Activated CD4-positive, alpha-beta T cell treated with anti-CD3 and anti-CD28 coated beads for 36 hours (primary cell): Measurements from ENCODE around the gene SVOPL. TPM values are rescaled to one million over a fixed set of nuclear protein-coding genes. Genes with fewer than 3 reads are reported as not detected.

ENCODE experiments used
- ATAC-seq: fragments of 200-7000 bp; cut with Tn5 transposase; one replicate; pipeline ENCODE4 v1.10.0; 2021; ENCODE audit warnings: mild to moderate bottlenecking, moderate library complexity
- CTCF ChIA-PET: fragments of 350-600 bp; sonication (Branson Sonifier 250); formaldehyde crosslinking; loops from one replicate; lab custom pipeline; 2021; ENCODE audit warnings: antibody characterized with exemption; lab: Charles Lee
- POLR2A ChIA-PET: fragments of 350-600 bp; sonication (Branson Sonifier 250); formaldehyde crosslinking; loops from one replicate; lab custom pipeline; 2021; ENCODE audit warnings: antibody characterized with exemption, inconsistent platforms; lab: Charles Lee
- DNase-seq: peaks from one replicate; pipeline ENCODE4 v3.0.0-alpha.2; 2020
- H3K27ac Mint-ChIP-seq: one replicate; pipeline ENCODE4 v1.8.0; 2021; ENCODE audit warnings: mixed read lengths
- H3K27me3 Mint-ChIP-seq: one replicate; pipeline ENCODE4 v1.8.0; 2021; ENCODE audit warnings: mixed read lengths
- H3K36me3 Mint-ChIP-seq: one replicate; pipeline ENCODE4 v1.8.0; 2021; ENCODE audit warnings: low read depth, mixed read lengths
- H3K4me1 Mint-ChIP-seq: one replicate; pipeline ENCODE4 v1.8.0; 2021; ENCODE audit warnings: mixed read lengths
- H3K4me3 Mint-ChIP-seq: one replicate; pipeline ENCODE4 v1.8.0; 2021; ENCODE audit warnings: mild to moderate bottlenecking, moderate library complexity, mixed read lengths
- H3K9me3 Mint-ChIP-seq: one replicate; pipeline ENCODE4 v1.8.0; 2021; ENCODE audit warnings: low read depth, mixed read lengths
- intact Hi-C, 2 experiments: fragments of 100-400 bp; cut with DNase I in 1 of 2; cut with micrococcal nuclease in 1 of 2; formaldehyde crosslinking; loops; one replicate each; pipeline versions ENCODE4 v1.14.2 to v1.15.1; 2022 to 2024; cut with DNase I, micrococcal nuclease
- total RNA-seq, 2 experiments: library from RNA; stranded (reverse); gene quantifications; one replicate each; pipeline ENCODE4 v1.2.3, GENCODE V29; 2021

SVOPL gene
- total RNA-seq, 2 experiments from 2014 or later: not detected

DNA sequence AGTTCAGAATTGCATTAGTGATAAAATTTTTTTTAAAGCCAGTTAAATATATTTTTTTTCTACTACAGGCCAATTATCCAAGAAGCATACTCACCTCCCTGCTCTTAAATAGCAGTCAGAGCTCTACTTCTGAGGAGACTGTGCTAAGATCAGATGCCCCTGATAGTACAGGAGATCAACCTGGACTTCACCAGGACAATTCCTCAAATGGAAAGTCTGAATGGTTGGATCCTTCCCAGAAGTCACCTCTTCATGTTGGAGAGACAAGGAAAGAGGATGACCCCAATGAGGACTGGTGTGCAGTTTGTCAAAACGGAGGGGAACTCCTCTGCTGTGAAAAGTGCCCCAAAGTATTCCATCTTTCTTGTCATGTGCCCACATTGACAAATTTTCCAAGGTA, 122.0 kb downstream of the SVOPL start:
- CTCF ChIA-PET: no interaction called here
- no peaks in the 10 kb centered on the region for H3K27me3 Mint-ChIP-seq

GRCh38 chr7:138575897-138576428, 125.2 kb downstream of the SVOPL start:
- peaks cover 4% of the 10 kb centered on the region for H3K4me1 Mint-ChIP-seq
- peaks cover 49% of the 10 kb centered on the region for H3K36me3 Mint-ChIP-seq
- ChIA-PET POLR2A (interaction anchor here (0.6 kb wide), 1 partner anchor 8 kb away, joined by 4 read pairs; no protein-coding TSS in a partner anchor), CTCF (no interaction called here)
- H3K9me3 Mint-ChIP-seq: no peaks in the 10 kb centered on the region
- intact Hi-C loops: no loop called here
- no peaks in the 10 kb centered on the region for H3K27me3 Mint-ChIP-seq
- H3K27ac Mint-ChIP-seq: no peak overlapping the region
- no peak overlapping the region for H3K4me3 Mint-ChIP-seq
- DNase-seq (no peak), ATAC-seq (no peak)

More for the DNA sequence above, 122.0 kb downstream of the SVOPL start:
- Mint-ChIP-seq H3K4me3 (no peak overlapping the region), H3K4me1 (peaks cover 4% of the 10 kb centered on the region), H3K9me3 (no peaks in the 10 kb centered on the region), H3K27ac (no peak overlapping the region), H3K36me3 (peaks cover 40% of the 10 kb centered on the region)
- intact Hi-C loops: no loop called here
- DNase-seq (no peak), ATAC-seq (no peak)
- POLR2A ChIA-PET: no interaction called here

- H3K27me3 Mint-ChIP-seq: no peaks in the 10 kb centered on the region
- H3K9me3 Mint-ChIP-seq: no peaks in the 10 kb centered on the region
- POLR2A ChIA-PET: no interaction called here
- peaks cover 4% of the 10 kb centered on the region for H3K4me1 Mint-ChIP-seq
- H3K4me3 Mint-ChIP-seq: no peak overlapping the region
- ATAC-seq (no peak), DNase-seq (no peak)
- H3K27ac Mint-ChIP-seq: no peak overlapping the region
- intact Hi-C loops: no loop called here
- CTCF ChIA-PET: no interaction called here
- H3K36me3 Mint-ChIP-seq: peaks cover 49% of the 10 kb centered on the region
Measured at GRCh38 chr7:138573741-138574140, 127.4 kb downstream of the SVOPL start.

DNA sequence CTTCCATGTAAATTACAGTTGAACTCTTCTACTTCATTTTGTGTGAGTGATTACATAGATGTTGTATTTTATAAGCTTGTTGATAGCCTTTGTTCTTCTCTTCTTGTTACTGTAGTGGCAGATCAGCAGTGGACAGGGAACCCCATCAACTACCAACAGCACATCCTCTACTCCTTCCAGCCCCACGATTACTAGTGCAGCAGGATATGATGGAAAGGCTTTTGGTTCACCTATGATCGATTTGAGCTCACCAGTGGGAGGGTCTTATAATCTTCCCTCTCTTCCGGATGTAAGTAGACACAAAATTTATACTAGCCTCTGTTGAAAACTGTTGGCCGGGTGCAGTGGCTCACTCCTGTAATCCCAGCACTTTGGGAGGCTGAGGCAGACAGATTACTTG, 130.4 kb downstream of the SVOPL start:
- no peak for ATAC-seq
- Mint-ChIP-seq H3K4me3 (no peak overlapping the region), H3K27me3 (no peaks in the 10 kb centered on the region), H3K36me3 (peaks cover 50% of the 10 kb centered on the region), H3K27ac (no peak overlapping the region), H3K4me1 (peaks cover 3% of the 10 kb centered on the region), H3K9me3 (peaks cover 2% of the 10 kb centered on the region)
- intact Hi-C loops: no loop called here
- POLR2A ChIA-PET: interaction anchor here (0.6 kb wide), 1 partner anchor 91 kb away, joined by 3 read pairs; no protein-coding TSS in a partner anchor
- CTCF ChIA-PET: interaction anchor here (1.3 kb wide), 1 partner anchor 14 kb away, joined by 3 read pairs; no protein-coding TSS in a partner anchor
- no peak for DNase-seq

GRCh38 chr7:138569418-138569817, 131.7 kb downstream of the SVOPL start:
- CTCF ChIA-PET: no interaction called here
- no peaks in the 10 kb centered on the region for H3K4me1 Mint-ChIP-seq
- ATAC-seq (no peak), DNase-seq (no peak)
- POLR2A ChIA-PET: no interaction called here
- H3K27ac Mint-ChIP-seq: no peak overlapping the region
- no peaks in the 10 kb centered on the region for H3K27me3 Mint-ChIP-seq
- H3K36me3 Mint-ChIP-seq: peaks cover 59% of the 10 kb centered on the region
- H3K9me3 Mint-ChIP-seq: peaks cover 15% of the 10 kb centered on the region
- intact Hi-C loops: no loop called here
- no peak overlapping the region for H3K4me3 Mint-ChIP-seq

- H3K9me3 Mint-ChIP-seq: peaks cover 22% of the 10 kb centered on the region
- ChIA-PET POLR2A (interaction anchor here (0.6 kb wide), 1 partner anchor 304 kb away, joined by 7 read pairs; no protein-coding TSS in a partner anchor), CTCF (no interaction called here)
- DNase-seq (no peak), ATAC-seq (no peak)
- intact Hi-C loops: no loop called here
- no peak overlapping the region for H3K27ac Mint-ChIP-seq
- H3K4me3 Mint-ChIP-seq: no peak overlapping the region
- no peaks in the 10 kb centered on the region for H3K4me1 Mint-ChIP-seq
- peaks cover 62% of the 10 kb centered on the region for H3K36me3 Mint-ChIP-seq
- no peaks in the 10 kb centered on the region for H3K27me3 Mint-ChIP-seq
Measured at GRCh38 chr7:138568655-138569054, 132.5 kb downstream of the SVOPL start.

DNA sequence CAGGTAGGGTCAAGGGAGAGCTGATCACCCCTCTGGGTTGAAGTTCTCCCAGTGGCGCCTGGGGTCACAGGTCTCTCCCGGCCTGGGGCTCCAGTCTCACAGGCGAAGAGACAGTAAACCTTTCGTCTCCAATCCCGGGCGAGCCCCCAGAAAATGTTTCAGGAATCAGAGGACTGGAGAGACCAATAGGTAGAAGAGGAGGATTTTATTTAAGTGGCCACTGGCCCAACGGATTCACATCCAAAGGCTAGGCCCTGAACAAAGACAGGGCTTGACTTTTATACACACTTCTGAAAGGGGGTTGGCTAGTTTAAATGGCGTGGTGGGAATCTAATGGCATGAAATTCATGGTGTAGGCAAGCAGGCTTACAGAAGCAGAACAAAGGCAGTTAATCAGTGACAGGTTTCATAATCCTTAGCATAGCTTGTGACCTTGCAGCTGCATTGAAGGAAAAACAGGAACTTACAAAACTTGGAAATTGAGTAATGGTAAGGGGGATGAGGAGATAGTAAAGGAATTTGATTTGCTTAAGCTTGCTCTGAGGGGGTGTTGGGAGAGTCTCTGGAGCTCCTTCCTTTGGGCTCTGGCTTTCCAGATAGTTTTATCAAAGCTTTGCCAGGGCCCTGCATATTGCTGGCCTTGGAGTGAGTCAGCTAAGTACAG, 135.6 kb downstream of the SVOPL start:
- Mint-ChIP-seq H3K36me3 (peaks cover 76% of the 10 kb centered on the region), H3K27ac (no peak overlapping the region), H3K4me1 (no peaks in the 10 kb centered on the region), H3K27me3 (no peaks in the 10 kb centered on the region), H3K9me3 (peaks cover 35% of the 10 kb centered on the region), H3K4me3 (no peak overlapping the region)
- CTCF ChIA-PET: interaction anchor here (0.7 kb wide), 1 partner anchor 404 kb away, joined by 3 read pairs; no protein-coding TSS in a partner anchor
- DNase-seq: no peak
- POLR2A ChIA-PET: no interaction called here
- intact Hi-C loops: no loop called here
- no peak for ATAC-seq

- H3K36me3 Mint-ChIP-seq: peaks cover 78% of the 10 kb centered on the region
- no peaks in the 10 kb centered on the region for H3K4me1 Mint-ChIP-seq
- H3K27me3 Mint-ChIP-seq: no peaks in the 10 kb centered on the region
- ATAC-seq: no peak
- peaks cover 38% of the 10 kb centered on the region for H3K9me3 Mint-ChIP-seq
- DNase-seq: no peak
- ChIA-PET CTCF (no interaction called here), POLR2A (no interaction called here)
- intact Hi-C loops: no loop called here
- no peak overlapping the region for H3K27ac Mint-ChIP-seq
- no peak overlapping the region for H3K4me3 Mint-ChIP-seq
Measured at GRCh38 chr7:138565071-138565450, 136.1 kb downstream of the SVOPL start.

- no peaks in the 10 kb centered on the region for H3K27me3 Mint-ChIP-seq
- ATAC-seq (no peak), DNase-seq (no peak)
- CTCF ChIA-PET: no interaction called here
- H3K4me3 Mint-ChIP-seq: no peak overlapping the region
- POLR2A ChIA-PET: no interaction called here
- intact Hi-C loops: no loop called here
- peaks cover 80% of the 10 kb centered on the region for H3K36me3 Mint-ChIP-seq
- H3K4me1 Mint-ChIP-seq: no peaks in the 10 kb centered on the region
- H3K27ac Mint-ChIP-seq: no peak overlapping the region
- H3K9me3 Mint-ChIP-seq: peaks cover 38% of the 10 kb centered on the region
Measured at GRCh38 chr7:138564365-138564764, 136.8 kb downstream of the SVOPL start.

- intact Hi-C loops: no loop called here
- Mint-ChIP-seq H3K4me3 (no peak overlapping the region), H3K27ac (no peak overlapping the region), H3K36me3 (peaks cover 81% of the 10 kb centered on the region), H3K27me3 (no peaks in the 10 kb centered on the region), H3K4me1 (no peaks in the 10 kb centered on the region), H3K9me3 (peaks cover 41% of the 10 kb centered on the region)
- DNase-seq (no peak), ATAC-seq (no peak)
- ChIA-PET CTCF (no interaction called here), POLR2A (no interaction called here)
Measured at GRCh38 chr7:138563808-138564207, 137.4 kb downstream of the SVOPL start.

- Mint-ChIP-seq H3K4me1 (no peaks in the 10 kb centered on the region), H3K27me3 (no peaks in the 10 kb centered on the region), H3K27ac (no peak overlapping the region), H3K9me3 (peaks cover 54% of the 10 kb centered on the region), H3K4me3 (no peak overlapping the region), H3K36me3 (peaks cover 99% of the 10 kb centered on the region)
- DNase-seq (no peak), ATAC-seq (no peak)
- intact Hi-C loops: no loop called here
- POLR2A ChIA-PET: no interaction called here
- CTCF ChIA-PET: no interaction called here
Measured at GRCh38 chr7:138559448-138559847, 141.7 kb downstream of the SVOPL start.

DNA sequence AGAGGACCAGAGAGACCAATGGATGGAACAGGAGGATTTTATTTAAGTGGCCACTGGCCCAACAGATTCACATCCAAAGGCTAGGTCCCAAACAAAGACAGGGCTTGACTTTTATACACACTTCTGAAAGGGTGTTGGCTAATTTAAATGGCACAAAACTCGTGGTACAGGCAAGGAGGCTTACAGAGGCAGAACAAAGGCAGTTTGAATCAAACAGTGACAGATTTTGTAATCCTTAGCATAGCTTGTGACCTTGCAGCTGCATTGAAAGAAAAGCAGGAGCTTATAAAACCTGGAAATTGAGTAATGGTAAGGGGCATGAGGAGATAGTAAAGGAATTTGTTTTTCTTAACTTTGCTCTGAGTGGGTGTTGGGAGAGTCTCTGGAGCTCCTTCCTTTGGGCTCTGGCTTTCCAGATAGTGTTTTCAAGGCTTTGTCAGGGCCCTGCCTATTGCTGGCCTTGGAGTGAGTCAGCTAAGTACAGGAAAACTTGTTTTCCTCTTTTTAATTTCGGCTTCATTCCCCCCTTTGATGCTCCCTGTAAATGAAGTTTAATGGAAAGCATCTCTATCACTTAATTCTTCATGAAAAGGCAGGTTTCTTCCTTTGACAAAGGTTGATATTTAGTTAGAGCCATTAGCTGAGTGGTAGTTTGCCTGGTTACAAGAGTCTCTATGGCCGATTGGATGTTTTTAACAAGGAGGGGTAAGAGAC, 144.2 kb downstream of the SVOPL start:
- no peak overlapping the region for H3K27ac Mint-ChIP-seq
- H3K36me3 Mint-ChIP-seq: peaks cover 95% of the 10 kb centered on the region
- intact Hi-C loops: no loop called here
- no peak for ATAC-seq
- H3K9me3 Mint-ChIP-seq: peaks cover 46% of the 10 kb centered on the region
- CTCF ChIA-PET: no interaction called here
- no peak overlapping the region for H3K4me3 Mint-ChIP-seq
- no peaks in the 10 kb centered on the region for H3K4me1 Mint-ChIP-seq
- no peaks in the 10 kb centered on the region for H3K27me3 Mint-ChIP-seq
- POLR2A ChIA-PET: no interaction called here
- no peak for DNase-seq
